PC-3 (cell line): ENCODE measurements around the gene PIGS. TPM values are rescaled to one million over a fixed set of nuclear protein-coding genes. Genes with fewer than 3 reads are reported as not detected.
A peak's percentile ranks its signal among the peaks of the same experiment; 100 is the strongest.
"Not testable (repeated sequence)": the region's sequence is repeated elsewhere in the genome, so short reads cannot be mapped to it uniquely, and the experiment has no call there.

Source experiments
- ATAC-seq: fragments of 200-7000 bp; cut with Tn5 transposase; 2 replicates; pipeline ENCODE4 v1.9.1; 2020; ENCODE audit warnings: mild to moderate bottlenecking, moderate library complexity
- BruUV-seq: library from RNA; stranded (reverse); fragments of 400-500 nt; replicated peaks from 2 replicates; lab custom pipeline; 2021; lab: Mats Ljungman, UMichigan
- CTCF ChIA-PET: fragments of 300-600 bp; sonication (Branson Sonifier 250); formaldehyde crosslinking; loops from one replicate; lab custom pipeline; 2022; ENCODE audit warnings: antibody characterized with exemption; lab: Charles Lee
- POLR2A ChIA-PET: fragments of 300-600 bp; sonication (Branson Sonifier 250); formaldehyde crosslinking; loops from one replicate; lab custom pipeline; 2022; ENCODE audit warnings: antibody characterized with exemption; ENCODE audit not compliant: unreplicated experiment; lab: Charles Lee
- DNase-seq: peaks from one replicate; pipeline ENCODE4 v3.0.0-alpha.2; 2015
- H2AFZ ChIP-seq: fragments of 300-600 bp; sonication (generic); 2 replicates; pipeline ENCODE4 v1.6.0; 2016; ENCODE audit warnings: antibody characterized with exemption, low read length
- H3F3A ChIP-seq: fragments of 300-600 bp; sonication (generic); one replicate; pipeline ENCODE4 v1.6.0; 2017; ENCODE audit warnings: antibody characterized with exemption, low read length, control low read depth, mild to moderate bottlenecking; ENCODE audit not compliant: unreplicated experiment
- H3K27ac ChIP-seq: fragments of 300-600 bp; sonication (generic); 2 replicates; pipeline ENCODE4 v1.5.1; 2016; ENCODE audit warnings: mild to moderate bottlenecking, low read length
- H3K27me3 ChIP-seq: fragments of 300-600 bp; sonication (generic); 2 replicates; pipeline ENCODE4 v1.6.1; 2016; ENCODE audit warnings: low read length, mixed read lengths
- H3K36me3 ChIP-seq: fragments of 300-600 bp; sonication (generic); 2 replicates; pipeline ENCODE4 v1.6.1; 2016; ENCODE audit warnings: low read depth, mixed run types, low read length, mixed read lengths
- H3K4me1 ChIP-seq: fragments of 300-600 bp; sonication (generic); 2 replicates; pipeline ENCODE4 v1.5.1; 2016; ENCODE audit warnings: low read length; ENCODE audit not compliant: insufficient read depth
- H3K4me2 ChIP-seq: fragments of 300-600 bp; sonication (generic); 2 replicates; pipeline ENCODE4 v1.6.0; 2016; ENCODE audit warnings: low read length
- H3K4me3 ChIP-seq: fragments of 300-600 bp; sonication (generic); 2 replicates; pipeline ENCODE4 v1.5.1; 2016; ENCODE audit warnings: mild to moderate bottlenecking, low read length, mixed read lengths
- H3K79me2 ChIP-seq: fragments of 300-600 bp; sonication (generic); 2 replicates; pipeline ENCODE4 v1.6.1; 2017; ENCODE audit warnings: low read length, mixed read lengths
- H3K9ac ChIP-seq: fragments of 300-600 bp; sonication (generic); 2 replicates; pipeline ENCODE4 v1.6.0; 2016; ENCODE audit warnings: mild to moderate bottlenecking, low read length
- H3K9me2 ChIP-seq: fragments of 300-600 bp; sonication (generic); replicated peaks from 2 replicates; pipeline ENCODE4 v1.6.1; 2016; ENCODE audit warnings: mixed run types, low read length, mixed read lengths
- H3K9me3 ChIP-seq: fragments of 300-600 bp; sonication (generic); 2 replicates; pipeline ENCODE4 v1.6.1; 2016; ENCODE audit warnings: low read length, mixed read lengths
- H4K20me1 ChIP-seq: fragments of 300-600 bp; sonication (generic); 2 replicates; pipeline ENCODE4 v1.6.1; 2016; ENCODE audit warnings: low read length, mixed read lengths
- CTCF ChIP-seq: fragments of 300-600 bp; sonication (generic); conservative IDR thresholded peaks from 2 replicates; pipeline ENCODE4 v1.5.1; 2017; ENCODE audit warnings: antibody characterized with exemption, low read depth, mild to moderate bottlenecking, low read length
- EZH2 ChIP-seq: fragments of 300-600 bp; sonication (generic); IDR thresholded peaks from one replicate; pipeline ENCODE4 v1.6.1; 2017; ENCODE audit warnings: antibody characterized with exemption, mild to moderate bottlenecking, low read length; ENCODE audit not compliant: unreplicated experiment
- EZH2phosphoT487 ChIP-seq: fragments of 300-600 bp; sonication (generic); IDR thresholded peaks from 2 replicates; pipeline ENCODE4 v1.6.1; 2018; ENCODE audit warnings: mild to moderate bottlenecking, antibody characterized with exemption, low read length, borderline replicate concordance
- intact Hi-C: fragments of 100-400 bp; cut with micrococcal nuclease; formaldehyde crosslinking; loops from 2 replicates; pipeline ENCODE4 v1.9.0; 2023
- total RNA-seq: library from RNA; depleted of rRNA; stranded (reverse); fragments of >200 nt; gene quantifications from 2 replicates; pipeline ENCODE4 v1.2.3, GENCODE V29; 2014

PIGS gene
- total RNA-seq, 1 experiment from 2014 or later: 15.8 TPM

- peaks cover 14% of the 10 kb centered on the region for H3K36me3 ChIP-seq
- no peaks in the 10 kb centered on the region for H3K4me1 ChIP-seq
- H3K9me3 ChIP-seq: no peaks in the 10 kb centered on the region
Measured at GRCh38 chr17:28612936-28613872, 41.9 kb upstream of the PIGS start.

GRCh38 chr17:28612531-28612930 lies 41.2 kb upstream of the PIGS start:
- Histone ChIP-seq H4K20me1 (no peaks in the 10 kb centered on the region), H3F3A (no peaks in the 10 kb centered on the region), H3K4me2 (no peak overlapping the region), H3K79me2 (no peaks in the 10 kb centered on the region), H2AFZ (no peak overlapping the region), H3K27me3 (no peaks in the 10 kb centered on the region), H3K9me2 (no peaks in the 10 kb centered on the region), H3K27ac (no peak overlapping the region), H3K36me3 (peaks cover 14% of the 10 kb centered on the region), H3K4me1 (no peaks in the 10 kb centered on the region), H3K9me3 (no peaks in the 10 kb centered on the region), H3K9ac (no peak overlapping the region), H3K4me3 (no peak overlapping the region)
- DNase-seq (no peak), ATAC-seq (no peak)
- TF ChIP-seq EZH2: no peak
- no peak for TF ChIP-seq CTCF
- TF ChIP-seq EZH2phosphoT487: no peak
- CTCF ChIA-PET: no interaction called here
- POLR2A ChIA-PET: no interaction called here
- BruUV-seq: no TSS peak
- intact Hi-C loops: no loop called here

More at GRCh38 chr17:28612936-28613872, 41.9 kb upstream of the PIGS start:
- ATAC-seq (peak; percentile 51), DNase-seq (peak; percentile 24)
- BruUV-seq: no TSS peak
- Histone ChIP-seq H3K9me2 (no peaks in the 10 kb centered on the region), H3K4me2 (no peak overlapping the region), H3F3A (no peaks in the 10 kb centered on the region), H3K4me3 (no peak overlapping the region), H3K27me3 (no peaks in the 10 kb centered on the region), H4K20me1 (no peaks in the 10 kb centered on the region), H2AFZ (no peak overlapping the region), H3K79me2 (no peaks in the 10 kb centered on the region), H3K27ac (no peak overlapping the region), H3K9ac (no peak overlapping the region)
- CTCF ChIA-PET: no interaction called here
- POLR2A ChIA-PET: no interaction called here
- no peak for TF ChIP-seq EZH2phosphoT487
- TF ChIP-seq CTCF: peak; percentile 64
- intact Hi-C loops: loop anchor here (1.0 kb wide), 1 partner anchor 65 kb away; no protein-coding TSS in a partner anchor

GRCh38 chr17:28610376-28610775 lies 39.1 kb upstream of the PIGS start:
- Histone ChIP-seq H4K20me1 (no peaks in the 10 kb centered on the region), H3K4me3 (no peak overlapping the region), H3K27me3 (no peaks in the 10 kb centered on the region), H3K4me2 (no peak overlapping the region), H3K36me3 (peaks cover 2% of the 10 kb centered on the region), H3K9ac (no peak overlapping the region), H3K9me3 (no peaks in the 10 kb centered on the region), H2AFZ (no peak overlapping the region), H3K79me2 (no peaks in the 10 kb centered on the region), H3K4me1 (no peaks in the 10 kb centered on the region), H3K9me2 (no peaks in the 10 kb centered on the region), H3K27ac (no peak overlapping the region), H3F3A (no peaks in the 10 kb centered on the region)
- ChIA-PET POLR2A (no interaction called here), CTCF (no interaction called here)
- DNase-seq: no peak
- no TSS peak for BruUV-seq
- TF ChIP-seq CTCF: no peak
- TF ChIP-seq EZH2: no peak
- no peak for TF ChIP-seq EZH2phosphoT487
- intact Hi-C loops: no loop called here
- ATAC-seq: no peak

- H3K4me3 ChIP-seq, H3K9me2 ChIP-seq, H3K79me2 ChIP-seq, H3K27ac ChIP-seq, H3F3A ChIP-seq, CTCF ChIA-PET, H2AFZ ChIP-seq, POLR2A ChIA-PET, H3K36me3 ChIP-seq, ATAC-seq, BruUV-seq, H3K9me3 ChIP-seq, intact Hi-C loops, H3K9ac ChIP-seq, H3K27me3 ChIP-seq, H3K4me2 ChIP-seq, DNase-seq, H3K4me1 ChIP-seq, H4K20me1 ChIP-seq: not testable (repeated sequence)
Measured at GRCh38 chr17:28604031-28604430, 32.7 kb upstream of the PIGS start.
